GM12878 (cell line): ENCODE measurements around the gene CCDC187. TPM values are rescaled to one million over a fixed set of nuclear protein-coding genes. Genes with fewer than 3 reads are reported as not detected.
A peak's percentile ranks its signal among the peaks of the same experiment; 100 is the strongest.
"Not testable (repeated sequence)": the region's sequence is repeated elsewhere in the genome, so short reads cannot be mapped to it uniquely, and the experiment has no call there.

ENCODE experiments used
- ATAC-seq: fragments of 200-7000 bp; cut with Tn5 transposase; 3 replicates; pipeline ENCODE4 v1.9.1; 2020; ENCODE audit warnings: mild to moderate bottlenecking, moderate library complexity
- BruUV-seq: library from RNA; stranded (reverse); fragments of 400-500 nt; replicated peaks from 2 replicates; lab custom pipeline; 2021; lab: Mats Ljungman, UMichigan
- CTCF ChIA-PET: fragments of 300-600 bp; sonication (Branson Sonifier 250); formaldehyde crosslinking; extraction: SDS; loops from one replicate; lab custom pipeline; 2021; ENCODE audit warnings: inconsistent platforms; lab: Yijun Ruan, JAX
- POLR2A ChIA-PET: fragments of 350-600 bp; formaldehyde crosslinking; extraction: SDS; loops from one replicate; lab custom pipeline; 2021; ENCODE audit warnings: inconsistent platforms; lab: Charles Lee
- RAD21 ChIA-PET: fragments of 300-600 bp; sonication (Branson Sonifier 250); formaldehyde crosslinking; loops from one replicate; lab custom pipeline; 2023; ENCODE audit warnings: antibody characterized with exemption; ENCODE audit not compliant: unreplicated experiment; lab: Charles Lee
- SMC1A ChIA-PET: fragments of 300-600 bp; sonication (Branson Sonifier 250); formaldehyde crosslinking; loops from one replicate; lab custom pipeline; 2023; ENCODE audit not compliant: unreplicated experiment, uncharacterized antibody; lab: Charles Lee
- DNase-seq: peaks from one replicate; pipeline ENCODE4 v3.0.0-alpha.2; 2011; ENCODE audit warnings: low read depth, low spot score
- FAIRE-seq: peaks from 3 replicates; lab custom pipeline; 2011; peaks lifted over from hg19 to GRCh38; lab: Jason Lieb, UNC
- H2AFZ ChIP-seq: 2 replicates; pipeline ENCODE4 v1.6.0; 2011; ENCODE audit warnings: low read depth, low read length, control low read depth; ENCODE audit not compliant: control insufficient read depth
- H3K27ac ChIP-seq: 2 replicates; pipeline ENCODE4 v1.5.1; 2011; ENCODE audit warnings: control low read depth; ENCODE audit not compliant: control insufficient read depth, insufficient read depth
- H3K27me3 ChIP-seq, 2 experiments: replicated peaks in 1 of 2; 2 replicates each; pipeline versions ENCODE4 v1.6.0 to v1.6.1; 2011; ENCODE audit warnings: low read length in 1 of 2; ENCODE audit not compliant: control insufficient read depth in 2 of 2, insufficient read depth in 2 of 2
- H3K36me3 ChIP-seq, 2 experiments: 2 replicates each; pipeline ENCODE4 v1.5.1; 2011; ENCODE audit warnings: low read length in 1 of 2; ENCODE audit not compliant: control insufficient read depth in 2 of 2, insufficient read depth in 2 of 2
- H3K4me1 ChIP-seq: 2 replicates; pipeline ENCODE4 v1.6.1; 2011; ENCODE audit warnings: mild to moderate bottlenecking, low read length, moderate library complexity, mixed read lengths; ENCODE audit not compliant: control insufficient read depth, insufficient read depth
- H3K4me2 ChIP-seq: 2 replicates; pipeline ENCODE4 v1.6.0; 2011; ENCODE audit warnings: control low read depth; ENCODE audit not compliant: control insufficient read depth, insufficient read depth
- H3K4me3 ChIP-seq: fragments of 200-600 bp; sonication (generic); 2 replicates; pipeline ENCODE4 v1.5.1; 2016
- H3K79me2 ChIP-seq: 2 replicates; pipeline ENCODE4 v1.6.0; 2011; ENCODE audit warnings: low read length; ENCODE audit not compliant: control insufficient read depth, insufficient read depth
- H3K9ac ChIP-seq: 2 replicates; pipeline ENCODE4 v1.8.0; 2011; ENCODE audit warnings: low read length, control low read depth, mixed read lengths; ENCODE audit not compliant: control insufficient read depth, insufficient read depth
- H3K9me3 ChIP-seq: replicated peaks from 3 replicates; pipeline ENCODE4 v1.5.1; 2011; ENCODE audit warnings: mild to moderate bottlenecking, low read length; ENCODE audit not compliant: control insufficient read depth, insufficient read depth
- H4K20me1 ChIP-seq: 2 replicates; pipeline ENCODE4 v1.6.0; 2011; ENCODE audit not compliant: control insufficient read depth, insufficient read depth
- GATAD2B ChIP-seq: fragments of 450-650 bp; conservative IDR thresholded peaks from 2 replicates; pipeline ENCODE4 v1.6.1; 2017; ENCODE audit warnings: low read depth, mild to moderate bottlenecking, moderate library complexity
- HDAC6 ChIP-seq: fragments of 200-600 bp; sonication (generic); IDR thresholded peaks from one replicate; pipeline ENCODE4 v1.8.0; 2017; ENCODE audit warnings: antibody characterized with exemption; ENCODE audit not compliant: unreplicated experiment
- HSF1 ChIP-seq: fragments of 150-350 bp; IDR thresholded peaks from 2 replicates; pipeline ENCODE4 v1.6.1; 2014; ENCODE audit warnings: mild to moderate bottlenecking, low read depth, low read length
- IRF4 ChIP-seq: IDR thresholded peaks from 2 replicates; pipeline ENCODE4 v1.6.1; 2011; ENCODE audit warnings: low read depth, low read length
- KLF5 ChIP-seq: fragments of 450-650 bp; IDR thresholded peaks from 2 replicates; pipeline ENCODE4 v1.6.1; 2014; ENCODE audit warnings: mild to moderate bottlenecking; ENCODE audit not compliant: partially characterized antibody
- LARP7 ChIP-seq: fragments of 450-650 bp; IDR thresholded peaks from 2 replicates; pipeline ENCODE4 v1.6.1; 2017; ENCODE audit warnings: mild to moderate bottlenecking
- NBN ChIP-seq: fragments of 450-650 bp; IDR thresholded peaks from 2 replicates; pipeline ENCODE4 v1.6.1; 2016
- USF2 ChIP-seq: IDR thresholded peaks from 2 replicates; pipeline ENCODE4 v1.6.1; 2011; ENCODE audit warnings: low read depth, low read length, improper control_type of control experiment, borderline replicate concordance
- ZBTB33 ChIP-seq: fragments of 450-650 bp; IDR thresholded peaks from 2 replicates; pipeline ENCODE4 v1.6.1; 2017; ENCODE audit warnings: mild to moderate bottlenecking
- ZNF592 ChIP-seq: fragments of 450-650 bp; IDR thresholded peaks from 2 replicates; pipeline ENCODE4 v1.6.1; 2017; ENCODE audit warnings: mild to moderate bottlenecking, moderate library complexity
- WGBS: methylation state at CpG from one replicate; pipeline ENCODE4 v1.1.6; 2016; ENCODE audit warnings: low lambda C conversion rate; ENCODE audit not compliant: insufficient replicate concordance, insufficient coverage; ENCODE audit errors: missing lambda C conversion rate; 5-methylcytosine and 5-hydroxymethylcytosine counted together
- in situ Hi-C: fragments of 300-500 bp; cut with MboI; formaldehyde crosslinking; loops from 9 replicates; pipeline ENCODE4 v1.14.3; 2018; ENCODE audit warnings: mixed read lengths
- intact Hi-C: fragments of 100-400 bp; cut with micrococcal nuclease; formaldehyde crosslinking; loops from one replicate; pipeline ENCODE4 v1.14.2; 2022; ENCODE audit not compliant: unreplicated experiment
- polyA plus RNA-seq, 11 experiments: library from polyadenylated mRNA; depleted of rRNA in 4 of 11; unstranded in 6 of 11; stranded (reverse) in 5 of 11; fragments of >200 nt; fragmentation: Nextera tagmentation in 4 of 11; fragmentation: Illumina TruSeq in 1 of 11; extraction: Ambion mirVana in 4 of 11; extraction: Trizol in 1 of 11; gene quantifications; 1 replicate in 1 of 11; 2 replicates in 10 of 11; pipeline versions ENCODE4 v1.2.1 to v1.2.3, GENCODE V29; 2011 to 2016; ENCODE audit warnings: inconsistent platforms in 2 of 11, missing spikeins in 2 of 11, low read depth in 1 of 11
- total RNA-seq, 4 experiments: library from RNA; depleted of rRNA in 3 of 4; stranded (reverse); fragments of >200 nt in 3 of 4; fragmentation: Illumina TruSeq in 1 of 4; extraction: Trizol in 1 of 4; gene quantifications; 2 replicates each; pipeline versions ENCODE4 v1.2.1 to v1.2.3, GENCODE V29; 2013 to 2021

CCDC187 gene
- total and polyA plus RNA-seq, 10 of the 15 experiments (the other 5 are each of a cell fraction or from before 2014, with no cell fraction given): 0.04 to 0.23 (median 0.04) TPM; not detected in 7

GRCh38 chr9:136267261-136268111 lies 36.4 kb downstream of the CCDC187 start (continued):
- TF ChIP-seq ZNF592 (no peak), USF2 (no peak), KLF5 (peak; percentile 29), GATAD2B (peak; percentile 78; the same call in 1 of the 2 replicates), HDAC6 (no peak), ZBTB33 (no peak), LARP7 (peak; percentile 55), IRF4 (no peak), NBN (peak; percentile 74), HSF1 (no peak)

- H4K20me1 ChIP-seq, SMC1A ChIA-PET, H3K27me3 ChIP-seq, FAIRE-seq, H3K9me3 ChIP-seq, intact Hi-C loops, DNase-seq, BruUV-seq, H3K79me2 ChIP-seq, in situ Hi-C loops, H3K4me1 ChIP-seq, H3K9ac ChIP-seq, H3K36me3 ChIP-seq, H3K27ac ChIP-seq, ATAC-seq: not testable (repeated sequence)
- WGBS: 48% methylated on average over 18 of the region's 18 CpGs
- ChIA-PET RAD21 (interaction anchor here (0.5 to 2.1 kb wide), 5 partner anchors 9 to 1496 kb away, joined by 3 to 7 read pairs (median 3); no protein-coding TSS in a partner anchor), CTCF (interaction anchor here (0.7 to 2.7 kb wide), 7 partner anchors 10 to 125 kb away, joined by 3 to 11 read pairs (median 6); no protein-coding TSS in a partner anchor), POLR2A (interaction anchor here (0.7 kb wide), 1 partner anchor 23 kb away, joined by 3 read pairs; no protein-coding TSS in a partner anchor)
- Histone ChIP-seq H3K4me3 (0 out of 2 replicates have a peak overlapping the region, but pooled peaks have one; percentile 19), H3K4me2 (peak overlapping the region; percentile 52), H2AFZ (peak overlapping the region; percentile 63)
Measured at GRCh38 chr9:136266641-136267040, 37.3 kb downstream of the CCDC187 start.
